RWPE1 (cell line): ENCODE measurements around the gene XCL2.
"Not testable (repeated sequence)": the region's sequence is repeated elsewhere in the genome, so short reads cannot be mapped to it uniquely, and the experiment has no call there.

ENCODE experiments used
- CTCF ChIA-PET: fragments of 350-600 bp; sonication (Branson Sonifier 250); formaldehyde crosslinking; extraction: SDS; loops from one replicate; lab custom pipeline; 2021; lab: Yijun Ruan, JAX
- POLR2A ChIA-PET: fragments of 400-600 bp; formaldehyde crosslinking; extraction: SDS; loops from one replicate; lab custom pipeline; 2020; ENCODE audit warnings: antibody characterized with exemption; ENCODE audit not compliant: low non-redundant PET; lab: Yijun Ruan, JAX
- DNase-seq: peaks from one replicate; pipeline ENCODE4 v3.0.0; 2012; ENCODE audit warnings: low spot score
- H3K27ac ChIP-seq: fragments of 450-650 bp; 2 replicates; pipeline ENCODE4 v1.5.1; 2017
- CTCF ChIP-seq: fragments of 450-650 bp; conservative IDR thresholded peaks from 2 replicates; pipeline ENCODE4 v1.5.1; 2017; ENCODE audit warnings: low read depth, mild to moderate bottlenecking

Gene XCL2, protein sequence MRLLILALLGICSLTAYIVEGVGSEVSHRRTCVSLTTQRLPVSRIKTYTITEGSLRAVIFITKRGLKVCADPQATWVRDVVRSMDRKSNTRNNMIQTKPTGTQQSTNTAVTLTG

DNA sequence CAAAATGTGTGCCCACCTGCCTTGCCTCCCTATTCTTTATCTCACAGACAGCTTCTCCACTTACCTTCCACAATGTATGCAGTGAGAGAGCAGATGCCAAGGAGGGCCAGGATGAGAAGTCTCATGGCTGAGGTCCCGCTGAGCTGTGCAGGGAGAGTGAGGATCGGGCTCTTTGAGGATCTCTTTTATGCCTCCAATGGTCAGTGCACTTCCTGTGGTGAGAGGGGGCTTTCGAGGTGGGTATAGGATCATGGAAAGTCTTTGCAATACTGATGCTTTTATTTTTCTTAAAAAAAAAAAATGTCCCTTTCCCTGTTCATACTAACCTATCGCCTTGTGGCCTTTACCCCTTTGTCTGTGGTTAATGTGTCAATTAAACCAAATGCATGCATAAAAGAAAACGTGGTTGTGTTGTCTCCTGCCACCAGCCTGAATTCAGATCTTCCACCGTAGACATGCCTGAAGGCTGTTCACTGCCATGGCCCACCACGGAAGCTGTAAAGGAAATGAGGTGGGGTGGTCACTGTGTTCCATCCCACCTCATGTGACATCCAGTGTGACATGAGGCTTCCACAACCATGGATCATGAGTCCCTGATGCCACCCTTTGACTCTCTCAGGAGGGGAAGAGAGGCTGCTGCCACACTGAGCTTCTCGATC lies at the start of gene XCL2:
Gene XCL2, minus strand, starts transcription at position 158 of the 659 bp plus-strand sequence. Its CDS starts 33 bp downstream, at position 125.
- POLR2A ChIA-PET, H3K27ac ChIP-seq, CTCF ChIA-PET, DNase-seq: not testable (repeated sequence)

GRCh38 chr1:168591641-168592250 lies 47.9 kb upstream of the XCL2 start:
- ChIA-PET POLR2A (no interaction called here), CTCF (no interaction called here)
- H3K27ac ChIP-seq: no peak overlapping the region
- no peak for DNase-seq
- TF ChIP-seq CTCF: no peak

- CTCF ChIA-PET: interaction anchor here (0.6 kb wide), 1 partner anchor 525 kb away, joined by 3 read pairs; no protein-coding TSS in a partner anchor
- DNase-seq: no peak
- no peak overlapping the region for H3K27ac ChIP-seq
- no peak for TF ChIP-seq CTCF
- POLR2A ChIA-PET: no interaction called here
Observed at GRCh38 chr1:168591066-168591465, 47.3 kb upstream of the XCL2 start.

- POLR2A ChIA-PET: no interaction called here
- no peak for TF ChIP-seq CTCF
- no peak overlapping the region for H3K27ac ChIP-seq
- CTCF ChIA-PET: no interaction called here
- no peak for DNase-seq
Observed at GRCh38 chr1:168589167-168589566, 45.4 kb upstream of the XCL2 start.

DNA sequence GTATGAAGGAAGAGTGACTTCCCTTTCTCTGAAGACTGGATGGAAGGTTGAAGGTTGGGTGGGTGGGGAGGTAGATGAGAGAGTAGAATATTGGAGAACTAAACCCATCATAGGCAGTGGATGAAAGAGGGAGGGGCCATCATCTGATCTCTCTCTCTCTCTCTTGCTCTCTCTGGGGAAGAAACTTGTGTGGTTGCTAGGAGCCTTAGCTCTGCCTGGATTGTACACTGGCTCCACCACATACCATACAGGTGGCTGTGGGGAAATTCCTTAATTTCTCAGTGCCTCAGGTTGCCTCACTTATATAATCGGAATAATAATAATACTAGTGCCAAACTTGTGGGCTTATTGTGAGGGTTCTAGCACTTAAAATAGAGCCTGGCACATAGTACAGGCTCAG lies 42.1 kb upstream of the XCL2 start:
- CTCF ChIA-PET: interaction anchor here (0.6 kb wide), 1 partner anchor 340 kb away, joined by 3 read pairs; no protein-coding TSS in a partner anchor
- no peak overlapping the region for H3K27ac ChIP-seq
- DNase-seq: no peak
- POLR2A ChIA-PET: no interaction called here
- no peak for TF ChIP-seq CTCF

DNA sequence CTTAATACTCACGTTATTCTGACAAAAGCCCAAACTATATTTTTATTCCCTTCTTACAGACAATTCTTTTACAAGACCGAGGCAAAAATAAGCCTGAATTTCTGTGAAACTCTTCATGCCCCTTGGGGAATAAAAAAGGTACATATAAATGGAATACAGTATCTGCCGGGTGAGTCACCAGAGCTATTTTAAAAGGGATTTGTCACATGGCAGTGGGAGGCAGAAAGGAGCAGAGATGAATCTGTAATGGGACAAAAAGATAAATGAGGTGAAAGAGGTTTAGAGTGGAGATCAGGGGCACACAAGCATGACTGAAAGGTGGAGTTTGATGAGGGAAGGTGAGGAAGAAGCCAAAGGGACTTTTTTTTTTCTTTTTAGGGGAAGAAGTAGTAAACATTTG lies 41.4 kb upstream of the XCL2 start:
- no peak overlapping the region for H3K27ac ChIP-seq
- peak; percentile 21 for DNase-seq
- POLR2A ChIA-PET: no interaction called here
- TF ChIP-seq CTCF: no peak
- CTCF ChIA-PET: interaction anchor here (0.7 kb wide), 1 partner anchor 35 kb away, joined by 3 read pairs; no protein-coding TSS in a partner anchor

GRCh38 chr1:168583571-168583970 lies 39.8 kb upstream of the XCL2 start:
- no peak for TF ChIP-seq CTCF
- ChIA-PET CTCF (no interaction called here), POLR2A (no interaction called here)
- H3K27ac ChIP-seq: no peak overlapping the region
- no peak for DNase-seq
